PC-3 (cell line): ENCODE measurements around the gene EHBP1. TPM values are rescaled to one million over a fixed set of nuclear protein-coding genes. Genes with fewer than 3 reads are reported as not detected.

Experiments
- ATAC-seq: fragments of 200-7000 bp; cut with Tn5 transposase; 2 replicates; pipeline ENCODE4 v1.9.1; 2020; ENCODE audit warnings: mild to moderate bottlenecking, moderate library complexity
- BruUV-seq: library from RNA; stranded (reverse); fragments of 400-500 nt; replicated peaks from 2 replicates; lab custom pipeline; 2021; lab: Mats Ljungman, UMichigan
- CTCF ChIA-PET: fragments of 300-600 bp; sonication (Branson Sonifier 250); formaldehyde crosslinking; loops from one replicate; lab custom pipeline; 2022; ENCODE audit warnings: antibody characterized with exemption; lab: Charles Lee
- POLR2A ChIA-PET: fragments of 300-600 bp; sonication (Branson Sonifier 250); formaldehyde crosslinking; loops from one replicate; lab custom pipeline; 2022; ENCODE audit warnings: antibody characterized with exemption; ENCODE audit not compliant: unreplicated experiment; lab: Charles Lee
- DNase-seq: peaks from one replicate; pipeline ENCODE4 v3.0.0-alpha.2; 2015
- H2AFZ ChIP-seq: fragments of 300-600 bp; sonication (generic); 2 replicates; pipeline ENCODE4 v1.6.0; 2016; ENCODE audit warnings: antibody characterized with exemption, low read length
- H3F3A ChIP-seq: fragments of 300-600 bp; sonication (generic); one replicate; pipeline ENCODE4 v1.6.0; 2017; ENCODE audit warnings: antibody characterized with exemption, low read length, control low read depth, mild to moderate bottlenecking; ENCODE audit not compliant: unreplicated experiment
- H3K27ac ChIP-seq: fragments of 300-600 bp; sonication (generic); 2 replicates; pipeline ENCODE4 v1.5.1; 2016; ENCODE audit warnings: mild to moderate bottlenecking, low read length
- H3K27me3 ChIP-seq: fragments of 300-600 bp; sonication (generic); 2 replicates; pipeline ENCODE4 v1.6.1; 2016; ENCODE audit warnings: low read length, mixed read lengths
- H3K36me3 ChIP-seq: fragments of 300-600 bp; sonication (generic); 2 replicates; pipeline ENCODE4 v1.6.1; 2016; ENCODE audit warnings: low read depth, mixed run types, low read length, mixed read lengths
- H3K4me1 ChIP-seq: fragments of 300-600 bp; sonication (generic); 2 replicates; pipeline ENCODE4 v1.5.1; 2016; ENCODE audit warnings: low read length; ENCODE audit not compliant: insufficient read depth
- H3K4me2 ChIP-seq: fragments of 300-600 bp; sonication (generic); 2 replicates; pipeline ENCODE4 v1.6.0; 2016; ENCODE audit warnings: low read length
- H3K4me3 ChIP-seq: fragments of 300-600 bp; sonication (generic); 2 replicates; pipeline ENCODE4 v1.5.1; 2016; ENCODE audit warnings: mild to moderate bottlenecking, low read length, mixed read lengths
- H3K79me2 ChIP-seq: fragments of 300-600 bp; sonication (generic); 2 replicates; pipeline ENCODE4 v1.6.1; 2017; ENCODE audit warnings: low read length, mixed read lengths
- H3K9ac ChIP-seq: fragments of 300-600 bp; sonication (generic); 2 replicates; pipeline ENCODE4 v1.6.0; 2016; ENCODE audit warnings: mild to moderate bottlenecking, low read length
- H3K9me2 ChIP-seq: fragments of 300-600 bp; sonication (generic); replicated peaks from 2 replicates; pipeline ENCODE4 v1.6.1; 2016; ENCODE audit warnings: mixed run types, low read length, mixed read lengths
- H3K9me3 ChIP-seq: fragments of 300-600 bp; sonication (generic); 2 replicates; pipeline ENCODE4 v1.6.1; 2016; ENCODE audit warnings: low read length, mixed read lengths
- H4K20me1 ChIP-seq: fragments of 300-600 bp; sonication (generic); 2 replicates; pipeline ENCODE4 v1.6.1; 2016; ENCODE audit warnings: low read length, mixed read lengths
- EZH2 ChIP-seq: fragments of 300-600 bp; sonication (generic); IDR thresholded peaks from one replicate; pipeline ENCODE4 v1.6.1; 2017; ENCODE audit warnings: antibody characterized with exemption, mild to moderate bottlenecking, low read length; ENCODE audit not compliant: unreplicated experiment
- EZH2phosphoT487 ChIP-seq: fragments of 300-600 bp; sonication (generic); IDR thresholded peaks from 2 replicates; pipeline ENCODE4 v1.6.1; 2018; ENCODE audit warnings: mild to moderate bottlenecking, antibody characterized with exemption, low read length, borderline replicate concordance
- intact Hi-C: fragments of 100-400 bp; cut with micrococcal nuclease; formaldehyde crosslinking; loops from 2 replicates; pipeline ENCODE4 v1.9.0; 2023
- total RNA-seq: library from RNA; depleted of rRNA; stranded (reverse); fragments of >200 nt; gene quantifications from 2 replicates; pipeline ENCODE4 v1.2.3, GENCODE V29; 2014
- TF ChIP-seq, protein P1 (sequence below): fragments of 300-600 bp; sonication (generic); conservative IDR thresholded peaks from 2 replicates; pipeline ENCODE4 v1.5.1; 2017; ENCODE audit warnings: antibody characterized with exemption, low read depth, mild to moderate bottlenecking, low read length

The EHBP1 gene
- total RNA-seq, 1 experiment from 2014 or later, result 25.7 TPM

DNA sequence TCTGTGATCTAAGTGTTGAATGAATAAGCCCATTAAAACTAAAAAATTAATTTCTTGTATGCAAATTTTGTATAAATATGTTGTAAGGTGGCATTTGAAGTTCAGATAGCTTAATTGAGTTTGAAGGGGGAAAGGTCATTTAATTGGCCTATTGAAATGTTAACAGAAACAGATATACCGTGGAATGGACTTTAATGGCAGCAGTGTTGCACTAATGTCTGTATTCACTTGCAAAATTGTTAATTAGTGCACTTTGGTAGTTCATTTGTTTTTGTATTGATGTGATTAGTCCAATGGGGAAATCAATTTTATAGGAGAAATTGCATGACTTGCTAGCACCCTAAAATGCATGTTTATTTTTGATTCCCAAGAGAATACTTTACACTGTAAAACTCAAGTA is 303.3 kb downstream of the EHBP1 start:
- BruUV-seq, result no TSS peak
- DNase-seq, result no peak
- no peak for ATAC-seq
- no peak overlapping the region for H2AFZ ChIP-seq
- H3K27me3 ChIP-seq, result no peaks in the 10 kb centered on the region
- no peak for TF ChIP-seq EZH2
- TF ChIP-seq, protein P1, sequence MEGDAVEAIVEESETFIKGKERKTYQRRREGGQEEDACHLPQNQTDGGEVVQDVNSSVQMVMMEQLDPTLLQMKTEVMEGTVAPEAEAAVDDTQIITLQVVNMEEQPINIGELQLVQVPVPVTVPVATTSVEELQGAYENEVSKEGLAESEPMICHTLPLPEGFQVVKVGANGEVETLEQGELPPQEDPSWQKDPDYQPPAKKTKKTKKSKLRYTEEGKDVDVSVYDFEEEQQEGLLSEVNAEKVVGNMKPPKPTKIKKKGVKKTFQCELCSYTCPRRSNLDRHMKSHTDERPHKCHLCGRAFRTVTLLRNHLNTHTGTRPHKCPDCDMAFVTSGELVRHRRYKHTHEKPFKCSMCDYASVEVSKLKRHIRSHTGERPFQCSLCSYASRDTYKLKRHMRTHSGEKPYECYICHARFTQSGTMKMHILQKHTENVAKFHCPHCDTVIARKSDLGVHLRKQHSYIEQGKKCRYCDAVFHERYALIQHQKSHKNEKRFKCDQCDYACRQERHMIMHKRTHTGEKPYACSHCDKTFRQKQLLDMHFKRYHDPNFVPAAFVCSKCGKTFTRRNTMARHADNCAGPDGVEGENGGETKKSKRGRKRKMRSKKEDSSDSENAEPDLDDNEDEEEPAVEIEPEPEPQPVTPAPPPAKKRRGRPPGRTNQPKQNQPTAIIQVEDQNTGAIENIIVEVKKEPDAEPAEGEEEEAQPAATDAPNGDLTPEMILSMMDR, result no peak
- no peak for TF ChIP-seq EZH2phosphoT487
- ChIA-PET POLR2A (no interaction called here), CTCF (no interaction called here)
- no peaks in the 10 kb centered on the region; the same call in 1 of the 2 replicates for H3K36me3 ChIP-seq
- no peaks in the 10 kb centered on the region for H3K9me2 ChIP-seq
- no peaks in the 10 kb centered on the region for H3K9me3 ChIP-seq
- H3K4me1 ChIP-seq, result no peaks in the 10 kb centered on the region
- no peak overlapping the region for H3K4me3 ChIP-seq
- H3K4me2 ChIP-seq, result no peak overlapping the region
- no peak overlapping the region for H3K9ac ChIP-seq
- H3F3A ChIP-seq, result no peaks in the 10 kb centered on the region
- H3K79me2 ChIP-seq, result no peaks in the 10 kb centered on the region
- intact Hi-C loops, result no loop called here
- no peaks in the 10 kb centered on the region for H4K20me1 ChIP-seq
- no peak overlapping the region for H3K27ac ChIP-seq

DNA sequence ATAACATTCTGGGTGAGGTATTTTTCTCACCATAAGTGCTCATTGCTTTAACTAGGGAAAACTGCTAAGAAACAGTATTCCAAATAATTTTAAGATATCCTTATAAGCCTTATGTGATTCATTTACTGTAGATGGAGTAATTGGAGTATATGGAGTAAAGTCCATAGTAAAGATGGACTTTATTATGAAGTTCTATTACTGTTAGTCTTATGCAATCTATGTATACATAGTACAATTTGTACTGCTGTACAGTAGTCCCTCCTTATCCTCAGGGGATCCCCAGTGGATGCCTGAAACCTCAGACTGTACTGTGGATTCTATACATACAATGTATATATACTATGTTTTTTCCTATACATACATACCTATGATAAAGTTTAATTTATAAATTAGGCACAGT is 304.0 kb downstream of the EHBP1 start:
- Histone ChIP-seq H3K27me3 (no peaks in the 10 kb centered on the region), H4K20me1 (no peaks in the 10 kb centered on the region), H3K36me3 (no peaks in the 10 kb centered on the region; the same call in 1 of the 2 replicates), H3K9ac (no peak overlapping the region), H3K4me2 (no peak overlapping the region), H3K4me3 (no peak overlapping the region), H3K79me2 (no peaks in the 10 kb centered on the region), H3K4me1 (no peaks in the 10 kb centered on the region), H3K9me3 (no peaks in the 10 kb centered on the region), H2AFZ (no peak overlapping the region), H3K9me2 (no peaks in the 10 kb centered on the region), H3F3A (no peaks in the 10 kb centered on the region), H3K27ac (no peak overlapping the region)
- ATAC-seq (no peak), DNase-seq (no peak)
- ChIA-PET CTCF (no interaction called here), POLR2A (no interaction called here)
- intact Hi-C loops, result no loop called here
- no peak for TF ChIP-seq EZH2
- TF ChIP-seq EZH2phosphoT487, result no peak
- TF ChIP-seq, protein P1, result no peak
- no TSS peak for BruUV-seq

DNA sequence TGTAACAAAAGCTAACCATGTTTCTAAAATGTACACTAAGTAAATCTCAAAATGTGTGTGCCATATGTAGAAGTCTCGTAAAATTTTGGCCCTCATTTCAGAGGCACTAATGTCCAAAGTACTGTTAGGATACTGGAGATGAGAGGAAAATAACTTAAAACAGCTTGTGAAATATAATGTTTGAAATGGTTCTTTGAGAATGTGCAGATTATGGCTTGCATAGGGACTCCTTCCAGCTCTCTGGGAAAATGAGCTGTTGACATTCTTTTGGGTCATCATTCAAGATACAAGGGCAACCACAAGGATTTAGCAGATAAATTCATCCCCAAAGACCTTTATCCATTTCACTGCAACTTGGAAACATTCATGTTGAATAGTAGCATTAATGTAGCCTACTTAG is 307.0 kb downstream of the EHBP1 start:
- Histone ChIP-seq H3K4me3 (no peak overlapping the region), H3K4me1 (no peaks in the 10 kb centered on the region), H3K27ac (no peak overlapping the region), H3K9me2 (no peaks in the 10 kb centered on the region), H3K36me3 (no peaks in the 10 kb centered on the region; the same call in 1 of the 2 replicates), H3K9ac (no peak overlapping the region), H2AFZ (no peak overlapping the region), H3K9me3 (no peaks in the 10 kb centered on the region), H3F3A (no peaks in the 10 kb centered on the region), H3K79me2 (no peaks in the 10 kb centered on the region), H3K27me3 (no peaks in the 10 kb centered on the region), H4K20me1 (no peaks in the 10 kb centered on the region), H3K4me2 (no peak overlapping the region)
- POLR2A ChIA-PET, result no interaction called here
- ATAC-seq (no peak), DNase-seq (no peak)
- TF ChIP-seq, protein P1, result no peak
- TF ChIP-seq EZH2 (no peak), EZH2phosphoT487 (no peak)
- intact Hi-C loops, result no loop called here
- no TSS peak for BruUV-seq
- CTCF ChIA-PET, result no interaction called here
